ENCODE measurements around the gene ARL8A.
A peak's percentile ranks its signal among the peaks of the same experiment; 100 is the strongest.

The ARL8A gene

DNA sequence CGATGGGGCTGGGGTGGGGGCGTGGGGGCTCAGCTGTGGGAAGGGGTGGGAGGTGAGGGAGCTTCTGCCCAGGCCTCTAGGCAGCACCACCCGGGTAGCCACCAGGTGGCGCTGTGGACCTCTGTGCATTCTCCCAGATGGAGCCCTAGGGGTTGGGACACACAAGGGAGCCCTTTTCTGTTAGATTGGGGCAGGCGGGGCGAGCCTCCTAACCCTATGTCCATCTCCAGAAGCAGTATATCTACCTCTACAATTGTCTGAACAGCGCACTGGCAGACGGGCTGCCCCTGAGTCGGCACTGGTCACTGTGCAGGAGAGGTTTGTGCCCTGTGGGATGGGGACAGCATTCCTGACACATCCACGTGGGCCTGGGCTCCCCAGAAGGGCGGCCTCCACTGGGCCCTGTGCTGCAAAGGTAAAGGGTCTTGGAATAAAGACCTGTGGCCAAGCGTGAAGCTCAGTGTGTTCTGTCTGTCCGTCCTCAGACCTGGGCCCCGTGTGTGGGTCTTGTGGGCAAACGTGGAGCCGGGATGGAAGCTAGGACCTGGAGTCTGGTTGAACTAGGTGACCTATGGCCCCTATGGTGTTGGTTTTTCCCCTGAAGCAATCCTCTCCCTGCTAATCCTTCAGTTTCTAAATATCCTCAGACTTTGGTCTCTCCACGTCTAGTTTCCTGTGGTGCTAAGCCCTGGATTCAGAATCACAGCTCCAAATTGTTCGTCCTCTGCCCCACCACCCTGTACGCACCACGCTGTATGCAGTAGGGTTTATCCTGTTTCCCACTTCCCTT is 44.7 kb upstream of the ARL8A start:
- no peak for DNase-seq (ENCODE audit: low read depth)
- TF ChIP-seq, protein P1, sequence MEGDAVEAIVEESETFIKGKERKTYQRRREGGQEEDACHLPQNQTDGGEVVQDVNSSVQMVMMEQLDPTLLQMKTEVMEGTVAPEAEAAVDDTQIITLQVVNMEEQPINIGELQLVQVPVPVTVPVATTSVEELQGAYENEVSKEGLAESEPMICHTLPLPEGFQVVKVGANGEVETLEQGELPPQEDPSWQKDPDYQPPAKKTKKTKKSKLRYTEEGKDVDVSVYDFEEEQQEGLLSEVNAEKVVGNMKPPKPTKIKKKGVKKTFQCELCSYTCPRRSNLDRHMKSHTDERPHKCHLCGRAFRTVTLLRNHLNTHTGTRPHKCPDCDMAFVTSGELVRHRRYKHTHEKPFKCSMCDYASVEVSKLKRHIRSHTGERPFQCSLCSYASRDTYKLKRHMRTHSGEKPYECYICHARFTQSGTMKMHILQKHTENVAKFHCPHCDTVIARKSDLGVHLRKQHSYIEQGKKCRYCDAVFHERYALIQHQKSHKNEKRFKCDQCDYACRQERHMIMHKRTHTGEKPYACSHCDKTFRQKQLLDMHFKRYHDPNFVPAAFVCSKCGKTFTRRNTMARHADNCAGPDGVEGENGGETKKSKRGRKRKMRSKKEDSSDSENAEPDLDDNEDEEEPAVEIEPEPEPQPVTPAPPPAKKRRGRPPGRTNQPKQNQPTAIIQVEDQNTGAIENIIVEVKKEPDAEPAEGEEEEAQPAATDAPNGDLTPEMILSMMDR (IDR thresholded peaks at IDR 0.05; ENCODE audit: control insufficient read depth, insufficient read depth, low read depth, low read length, missing control alignments), result peak; percentile 68
- H3K4me3 ChIP-seq (ENCODE audit: control insufficient read depth, low read depth, low read length), result no peak overlapping the region

DNA sequence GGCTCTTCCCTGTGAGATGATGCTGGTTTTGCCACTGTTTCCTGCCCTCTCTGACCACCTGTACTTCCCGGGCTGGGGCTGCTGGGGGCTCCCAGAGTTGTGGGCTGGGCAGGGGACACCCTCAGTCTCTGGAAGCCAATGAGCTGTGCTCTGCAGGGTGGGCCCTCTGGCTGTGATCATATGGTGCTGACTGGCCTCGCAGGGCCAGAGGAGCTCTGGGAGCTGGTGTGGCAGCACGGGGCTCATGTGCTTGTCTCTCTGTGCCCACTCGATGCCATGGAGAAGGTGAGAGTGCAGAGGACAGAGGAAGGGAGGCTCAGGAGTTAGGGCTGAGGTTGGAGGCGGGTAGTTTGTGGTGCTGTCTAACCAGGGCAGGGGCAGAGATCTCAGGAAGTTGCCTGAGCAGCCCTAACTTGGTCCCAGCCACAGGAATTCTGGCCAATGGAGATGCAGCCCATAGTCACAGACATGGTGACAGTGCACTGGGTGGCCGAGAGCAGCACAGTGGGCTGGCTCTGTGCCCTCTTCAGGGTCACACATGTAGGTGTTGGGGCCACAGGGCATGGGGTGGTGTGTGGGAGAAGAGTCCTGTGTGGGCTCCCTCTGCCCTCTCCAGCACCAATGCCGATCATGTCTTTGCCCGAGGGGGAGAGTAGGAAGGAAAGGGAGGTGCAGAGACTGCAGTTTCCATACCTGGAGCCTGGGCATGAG is 43.3 kb upstream of the ARL8A start:
- no peak for DNase-seq (ENCODE audit: low read depth)
- TF ChIP-seq, protein P1 (IDR thresholded peaks at IDR 0.05; ENCODE audit: control insufficient read depth, insufficient read depth, low read depth, low read length, missing control alignments), result no peak
- no peak overlapping the region for H3K4me3 ChIP-seq (ENCODE audit: control insufficient read depth, low read depth, low read length)

GRCh38 chr1:202187041-202187671 is 42.6 kb upstream of the ARL8A start:
- DNase-seq (ENCODE audit: low read depth), result no peak
- TF ChIP-seq, protein P1 (IDR thresholded peaks at IDR 0.05; ENCODE audit: control insufficient read depth, insufficient read depth, low read depth, low read length, missing control alignments), result no peak
- no peak overlapping the region for H3K4me3 ChIP-seq (ENCODE audit: control insufficient read depth, low read depth, low read length)

GRCh38 chr1:202186327-202186726 is 41.8 kb upstream of the ARL8A start:
- TF ChIP-seq, protein P1 (IDR thresholded peaks at IDR 0.05; ENCODE audit: control insufficient read depth, insufficient read depth, low read depth, low read length, missing control alignments), result no peak

DNA sequence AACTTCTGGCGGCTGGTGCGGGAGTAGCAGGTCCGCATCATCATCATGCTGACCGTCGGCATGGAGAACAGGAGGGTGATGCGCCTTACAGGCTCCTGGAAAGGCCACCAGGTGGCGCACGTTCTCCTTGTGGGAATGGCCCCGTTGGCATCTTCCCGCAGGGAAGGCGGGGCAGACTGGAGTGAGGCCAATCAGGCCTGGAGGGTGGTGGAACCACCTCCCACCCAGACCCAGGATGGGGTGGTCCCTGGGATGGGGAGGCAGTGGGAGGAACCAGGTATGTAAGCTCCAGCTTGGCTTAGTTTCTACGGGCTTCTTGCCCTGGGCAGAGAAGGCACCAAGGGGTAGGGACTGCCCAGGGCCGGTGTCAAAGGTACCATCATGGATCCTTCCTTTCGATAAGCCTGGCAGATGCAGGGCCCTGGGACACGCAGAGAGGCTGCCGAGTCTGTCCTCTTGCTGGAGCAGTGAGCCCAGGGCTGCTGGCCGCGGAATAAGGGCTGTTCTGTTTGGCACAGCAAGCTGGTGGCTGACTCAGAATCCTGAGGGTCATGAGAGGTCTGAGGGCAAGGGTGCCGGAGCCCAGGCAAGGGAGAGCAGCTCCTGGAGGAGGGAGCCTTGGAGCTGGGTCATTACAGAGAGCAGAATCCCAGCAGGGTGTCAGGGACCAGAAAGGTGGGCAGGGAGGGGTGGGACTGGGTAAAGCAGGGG is 40.4 kb upstream of the ARL8A start:
- TF ChIP-seq, protein P1 (IDR thresholded peaks at IDR 0.05; ENCODE audit: control insufficient read depth, insufficient read depth, low read depth, low read length, missing control alignments), result peak; percentile 94
- DNase-seq (ENCODE audit: low read depth), result peak; percentile 21
- no peak overlapping the region for H3K4me3 ChIP-seq (ENCODE audit: control insufficient read depth, low read depth, low read length)

More at GRCh38 chr1:202186327-202186726, 41.8 kb upstream of the ARL8A start:
- DNase-seq (ENCODE audit: low read depth), result no peak
- no peak overlapping the region for H3K4me3 ChIP-seq (ENCODE audit: control insufficient read depth, low read depth, low read length)

All from AG09309 (cell line).